Calu3 (cell line): ENCODE results near the gene IGSF8. TPM values are rescaled to one million over a fixed set of nuclear protein-coding genes. Genes with fewer than 3 reads are reported as not detected.

Experiments used
- BruUV-seq: library from RNA; stranded (reverse); fragments of 400-500 nt; replicated peaks from 2 replicates; lab custom pipeline; 2021; lab: Mats Ljungman, UMichigan
- CTCF ChIA-PET: fragments of 300-600 bp; sonication (Branson Sonifier 250); formaldehyde crosslinking; loops from one replicate; lab custom pipeline; 2022; ENCODE audit warnings: antibody characterized with exemption; lab: Charles Lee
- DNase-seq: peaks from one replicate; pipeline ENCODE4 v3.0.0; 2022
- H3K27ac Mint-ChIP-seq: one replicate; pipeline ENCODE4 v1.8.0; 2022; ENCODE audit warnings: mixed read lengths; ENCODE audit not compliant: unreplicated experiment
- H3K27me3 Mint-ChIP-seq: one replicate; pipeline ENCODE4 v1.8.0; 2022; ENCODE audit warnings: mixed read lengths; ENCODE audit not compliant: unreplicated experiment
- H3K36me3 Mint-ChIP-seq: one replicate; pipeline ENCODE4 v1.8.0; 2022; ENCODE audit warnings: mild to moderate bottlenecking, moderate library complexity, mixed read lengths; ENCODE audit not compliant: insufficient read depth, unreplicated experiment
- H3K4me1 Mint-ChIP-seq: one replicate; pipeline ENCODE4 v1.8.0; 2022; ENCODE audit warnings: mild to moderate bottlenecking, low read depth, mixed read lengths; ENCODE audit not compliant: unreplicated experiment
- H3K4me3 Mint-ChIP-seq: one replicate; pipeline ENCODE4 v1.8.0; 2022; ENCODE audit warnings: mild to moderate bottlenecking, low read depth, moderate library complexity, mixed read lengths; ENCODE audit not compliant: unreplicated experiment
- H3K9me3 Mint-ChIP-seq: one replicate; pipeline ENCODE4 v1.8.0; 2022; ENCODE audit warnings: low read depth, mixed read lengths; ENCODE audit not compliant: unreplicated experiment
- intact Hi-C: fragments of 100-400 bp; cut with micrococcal nuclease; formaldehyde crosslinking; loops from one replicate; pipeline ENCODE4 v1.10.0; 2022; ENCODE audit not compliant: unreplicated experiment
- total RNA-seq: library from RNA; stranded (reverse); gene quantifications from 2 replicates; pipeline ENCODE4 v1.2.3, GENCODE V29; 2022
- TF ChIP-seq, protein P1 (sequence below): fragments of 200-600 bp; IDR thresholded peaks from one replicate; pipeline ENCODE4 v1.8.0; 2022; ENCODE audit warnings: antibody characterized with exemption; ENCODE audit not compliant: unreplicated experiment

IGSF8 gene
- total RNA-seq, 1 experiment from 2014 or later: 31.6 TPM

DNA sequence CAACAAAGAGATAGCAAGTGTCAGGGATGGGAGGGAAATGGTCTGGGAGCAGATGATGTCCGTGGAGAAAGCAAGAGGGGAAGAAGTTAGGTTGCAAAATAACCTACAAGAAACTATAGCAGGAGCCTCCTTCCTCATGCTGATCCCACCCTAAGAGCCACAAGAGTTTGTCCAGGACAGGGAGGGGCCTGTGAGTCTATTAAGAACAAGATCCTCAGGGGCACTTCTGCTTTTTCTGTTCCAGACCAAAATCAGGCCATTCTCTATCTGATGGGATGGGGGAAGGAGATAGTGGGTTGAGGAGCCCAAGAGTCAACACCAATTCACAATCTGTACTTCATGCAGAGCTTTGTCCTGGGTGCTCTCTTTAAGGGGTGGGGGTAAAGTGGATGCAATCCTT is 45.3 kb upstream of the IGSF8 start:
- Mint-ChIP-seq H3K9me3 (no peaks in the 10 kb centered on the region), H3K27me3 (peaks cover 68% of the 10 kb centered on the region), H3K27ac (no peak overlapping the region), H3K4me3 (no peak overlapping the region), H3K36me3 (no peaks in the 10 kb centered on the region), H3K4me1 (no peaks in the 10 kb centered on the region)
- no peak for DNase-seq
- intact Hi-C loops: no loop called here
- CTCF ChIA-PET: no interaction called here
- TF ChIP-seq, protein P1, sequence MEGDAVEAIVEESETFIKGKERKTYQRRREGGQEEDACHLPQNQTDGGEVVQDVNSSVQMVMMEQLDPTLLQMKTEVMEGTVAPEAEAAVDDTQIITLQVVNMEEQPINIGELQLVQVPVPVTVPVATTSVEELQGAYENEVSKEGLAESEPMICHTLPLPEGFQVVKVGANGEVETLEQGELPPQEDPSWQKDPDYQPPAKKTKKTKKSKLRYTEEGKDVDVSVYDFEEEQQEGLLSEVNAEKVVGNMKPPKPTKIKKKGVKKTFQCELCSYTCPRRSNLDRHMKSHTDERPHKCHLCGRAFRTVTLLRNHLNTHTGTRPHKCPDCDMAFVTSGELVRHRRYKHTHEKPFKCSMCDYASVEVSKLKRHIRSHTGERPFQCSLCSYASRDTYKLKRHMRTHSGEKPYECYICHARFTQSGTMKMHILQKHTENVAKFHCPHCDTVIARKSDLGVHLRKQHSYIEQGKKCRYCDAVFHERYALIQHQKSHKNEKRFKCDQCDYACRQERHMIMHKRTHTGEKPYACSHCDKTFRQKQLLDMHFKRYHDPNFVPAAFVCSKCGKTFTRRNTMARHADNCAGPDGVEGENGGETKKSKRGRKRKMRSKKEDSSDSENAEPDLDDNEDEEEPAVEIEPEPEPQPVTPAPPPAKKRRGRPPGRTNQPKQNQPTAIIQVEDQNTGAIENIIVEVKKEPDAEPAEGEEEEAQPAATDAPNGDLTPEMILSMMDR: no peak
- BruUV-seq: no TSS peak

DNA sequence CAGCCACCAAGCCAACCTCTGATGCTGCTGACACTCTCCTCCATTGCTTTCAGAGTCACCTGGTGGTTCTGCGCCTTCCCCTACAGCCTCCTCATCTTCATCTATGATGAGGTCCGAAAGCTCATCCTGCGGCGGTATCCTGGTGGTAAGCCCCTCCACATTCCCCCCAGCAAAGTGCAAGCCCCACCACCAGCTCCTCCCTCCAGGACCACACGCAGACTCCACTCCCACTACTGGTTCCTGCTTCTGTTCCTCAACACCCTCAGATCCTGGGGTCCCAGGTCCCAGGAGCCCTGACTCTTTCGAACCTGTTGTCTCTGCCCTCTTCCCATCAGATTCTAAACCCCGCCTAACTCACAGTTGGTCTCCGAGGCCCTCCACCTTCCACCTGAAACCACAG is 41.4 kb upstream of the IGSF8 start:
- no peaks in the 10 kb centered on the region for H3K9me3 Mint-ChIP-seq
- TF ChIP-seq, protein P1: no peak
- intact Hi-C loops: no loop called here
- no peaks in the 10 kb centered on the region for H3K4me1 Mint-ChIP-seq
- CTCF ChIA-PET: no interaction called here
- no peaks in the 10 kb centered on the region for H3K36me3 Mint-ChIP-seq
- H3K27me3 Mint-ChIP-seq: peaks cover 94% of the 10 kb centered on the region
- H3K4me3 Mint-ChIP-seq: no peak overlapping the region
- no peak for DNase-seq
- no peak overlapping the region for H3K27ac Mint-ChIP-seq
- BruUV-seq: no TSS peak

GRCh38 chr1:160137216-160137862 is 38.9 kb upstream of the IGSF8 start:
- Mint-ChIP-seq H3K27me3 (peaks cover 94% of the 10 kb centered on the region), H3K4me1 (no peaks in the 10 kb centered on the region), H3K4me3 (no peak overlapping the region), H3K9me3 (no peaks in the 10 kb centered on the region), H3K27ac (no peak overlapping the region), H3K36me3 (no peaks in the 10 kb centered on the region)
- intact Hi-C loops: no loop called here
- no TSS peak for BruUV-seq
- DNase-seq: no peak
- CTCF ChIA-PET: no interaction called here
- TF ChIP-seq, protein P1: no peak

DNA sequence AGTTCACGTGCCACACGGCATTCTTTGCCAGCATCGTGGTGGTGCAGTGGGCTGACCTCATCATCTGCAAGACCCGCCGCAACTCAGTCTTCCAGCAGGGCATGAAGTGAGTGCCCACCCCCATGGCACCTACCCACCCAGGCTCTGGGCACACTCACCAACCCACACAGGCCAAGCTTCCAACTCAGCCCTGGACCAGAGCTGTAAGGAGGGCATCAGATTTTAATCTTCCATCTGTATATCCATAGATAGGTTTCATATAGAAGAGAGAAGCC is 38.4 kb upstream of the IGSF8 start:
- no peak for DNase-seq
- no peaks in the 10 kb centered on the region for H3K9me3 Mint-ChIP-seq
- H3K27ac Mint-ChIP-seq: no peak overlapping the region
- H3K27me3 Mint-ChIP-seq: peaks cover 94% of the 10 kb centered on the region
- H3K4me3 Mint-ChIP-seq: no peak overlapping the region
- BruUV-seq: no TSS peak
- CTCF ChIA-PET: no interaction called here
- TF ChIP-seq, protein P1: no peak
- H3K4me1 Mint-ChIP-seq: no peaks in the 10 kb centered on the region
- intact Hi-C loops: no loop called here
- H3K36me3 Mint-ChIP-seq: no peaks in the 10 kb centered on the region
